SH-SY5Y (cell line): Measurements from ENCODE around the gene ADORA2A.

Experiments used
- GATA2 ChIP-seq: IDR thresholded peaks from 2 replicates; pipeline ENCODE4 v1.6.1; 2011; ENCODE audit warnings: mild to moderate bottlenecking, low read depth, low read length
- GATA3 ChIP-seq: IDR thresholded peaks from 2 replicates; pipeline ENCODE4 v1.6.1; 2011; ENCODE audit warnings: low read depth, mild to moderate bottlenecking, low read length, moderate library complexity

DNA sequence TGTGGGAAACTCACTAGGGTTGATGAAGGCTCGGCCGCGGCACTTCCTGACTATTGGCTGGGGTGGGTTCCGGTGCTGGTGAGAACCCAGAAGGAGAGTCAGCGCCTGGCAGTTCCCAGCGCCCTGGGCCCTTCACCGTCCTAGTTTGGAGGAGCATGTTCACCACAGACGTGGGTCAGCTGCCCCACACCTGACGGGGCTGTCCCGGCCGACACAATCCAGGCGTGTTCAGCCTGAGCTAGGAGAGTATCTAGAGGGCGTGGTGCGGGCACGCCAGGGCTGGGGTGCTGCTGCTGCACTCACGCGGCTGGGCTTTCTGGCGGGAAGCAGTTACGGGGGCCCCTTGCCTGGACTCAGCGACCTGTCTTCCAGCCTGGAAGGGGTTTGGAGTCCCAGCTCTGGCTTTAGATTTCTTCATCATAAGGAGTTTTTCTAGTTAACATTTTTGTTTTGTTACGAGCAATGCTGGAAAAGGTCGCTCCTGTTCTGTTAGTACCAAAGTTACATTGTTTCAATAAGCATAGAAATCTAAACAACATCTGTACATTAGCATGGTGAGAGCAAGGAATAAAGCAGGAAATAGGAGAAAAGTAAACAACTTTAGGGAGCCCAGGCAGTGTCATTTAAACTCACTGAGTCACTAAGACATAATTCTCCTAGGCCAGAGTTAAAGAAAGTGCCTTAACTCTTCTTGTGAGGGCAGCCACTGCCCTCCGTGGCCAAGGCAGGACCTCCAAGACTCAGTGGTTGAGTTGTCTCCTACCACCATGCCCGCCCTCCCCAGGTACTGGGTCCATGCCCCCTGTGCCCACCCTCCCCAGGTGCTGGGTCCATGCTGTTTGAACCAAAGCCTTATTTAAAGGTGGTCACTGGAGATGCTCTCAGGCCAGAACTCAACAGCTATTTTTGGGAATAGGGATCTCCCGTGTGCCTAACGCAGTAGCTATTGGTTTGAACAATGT, 12.1 kb upstream of the ADORA2A start:
- TF ChIP-seq GATA2: no peak
- no peak for TF ChIP-seq GATA3
